ENCODE results near the gene RNF182.

DNA sequence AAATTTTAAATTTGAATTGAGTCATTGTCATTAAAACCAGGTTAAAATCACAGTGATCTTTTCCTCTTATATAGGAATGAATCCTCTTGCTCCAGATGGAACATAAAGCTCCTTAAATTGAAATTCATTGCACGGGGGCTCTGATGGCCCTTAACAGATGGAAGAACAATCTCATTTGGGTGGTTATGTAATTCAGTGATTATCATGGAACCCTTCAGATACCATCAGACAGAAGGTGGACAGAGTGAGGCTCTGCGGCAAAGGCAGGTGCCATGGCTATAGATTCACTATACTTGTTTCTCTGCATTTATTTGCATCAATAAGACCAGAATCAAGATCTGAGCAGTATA is 17.8 kb upstream of the RNF182 start:
- TF ChIP-seq RAD21 (IDR thresholded peaks at IDR 0.05; ENCODE audit: low read depth) (no peak), CREB1 (IDR thresholded peaks at IDR 0.05; ENCODE audit: low read depth) (no peak), REST (IDR thresholded peaks at IDR 0.05; ENCODE audit: low read depth) (no peak), NFIC (IDR thresholded peaks at IDR 0.05) (no peak), TAF1 (IDR thresholded peaks at IDR 0.05; ENCODE audit: low read depth) (no peak), FOXM1 (IDR thresholded peaks at IDR 0.05; ENCODE audit: borderline replicate concordance, low read depth) (no peak), TCF12 (IDR thresholded peaks at IDR 0.05; ENCODE audit: low read depth) (no peak)
- TF ChIP-seq, protein P1, sequence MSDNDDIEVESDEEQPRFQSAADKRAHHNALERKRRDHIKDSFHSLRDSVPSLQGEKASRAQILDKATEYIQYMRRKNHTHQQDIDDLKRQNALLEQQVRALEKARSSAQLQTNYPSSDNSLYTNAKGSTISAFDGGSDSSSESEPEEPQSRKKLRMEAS (IDR thresholded peaks at IDR 0.05) = no peak
